ENCODE measurements around the gene TPP2. TPM values are rescaled to one million over a fixed set of nuclear protein-coding genes. Genes with fewer than 3 reads are reported as not detected.

Gene TPP2
- total RNA-seq, 1 experiment from 2014 or later = 35.1 TPM

- H3K36me3 ChIP-seq (ENCODE audit: low read depth) = no peaks in the 10 kb centered on the region
- H3K79me2 ChIP-seq (ENCODE audit: low read depth) = no peaks in the 10 kb centered on the region
- no peak overlapping the region for H3K4me2 ChIP-seq
- no peaks in the 10 kb centered on the region for H3F3A ChIP-seq (ENCODE audit: insufficient read depth, low read depth)
- intact Hi-C loops (cut with micrococcal nuclease; ENCODE audit: unreplicated experiment) = no loop called here
- no peak overlapping the region for H3K4me3 ChIP-seq
- H3K9me3 ChIP-seq (ENCODE audit: insufficient read depth, low read depth) = peaks cover 3% of the 10 kb centered on the region; the same call in 1 of the 2 replicates
- POLR2A ChIA-PET (ENCODE audit: unreplicated experiment) = no interaction called here
- no peak overlapping the region for H3K27ac ChIP-seq
- DNase-seq = no peak
- BruUV-seq (replicated peaks) = no TSS peak
- H3K27me3 ChIP-seq (ENCODE audit: insufficient read depth, low read depth) = peaks cover 87% of the 10 kb centered on the region
- H2AFZ ChIP-seq = no peak overlapping the region
- H3K4me1 ChIP-seq (replicated peaks; ENCODE audit: insufficient read depth) = no peaks in the 10 kb centered on the region
- peaks cover 6% of the 10 kb centered on the region; the same call in 1 of the 2 replicates for H3K9me2 ChIP-seq (ENCODE audit: insufficient read depth)
- CTCF ChIA-PET = no interaction called here
- no peaks in the 10 kb centered on the region for H4K20me1 ChIP-seq (ENCODE audit: insufficient read depth)
- no peak for TF ChIP-seq EZH2 (IDR thresholded peaks at IDR 0.05; ENCODE audit: low read depth)
- no peak for TF ChIP-seq CTCF (conservative IDR thresholded peaks at IDR 0.05)
These were observed 30.3 kb upstream of the TPP2 start for GRCh38 chr13:102566513-102566912.

- no peak overlapping the region for H2AFZ ChIP-seq
- H3K27ac ChIP-seq = no peak overlapping the region
- H3K9me3 ChIP-seq (ENCODE audit: insufficient read depth, low read depth) = peaks cover 3% of the 10 kb centered on the region; the same call in 1 of the 2 replicates
- no TSS peak for BruUV-seq (replicated peaks)
- intact Hi-C loops (cut with micrococcal nuclease; ENCODE audit: unreplicated experiment) = no loop called here
- peaks cover 94% of the 10 kb centered on the region for H3K27me3 ChIP-seq (ENCODE audit: insufficient read depth, low read depth)
- no peak overlapping the region for H3K4me3 ChIP-seq
- TF ChIP-seq EZH2 (IDR thresholded peaks at IDR 0.05; ENCODE audit: low read depth) (no peak), CTCF (conservative IDR thresholded peaks at IDR 0.05) (no peak)
- CTCF ChIA-PET = no interaction called here
- no peaks in the 10 kb centered on the region for H3K4me1 ChIP-seq (replicated peaks; ENCODE audit: insufficient read depth)
- POLR2A ChIA-PET (ENCODE audit: unreplicated experiment) = no interaction called here
- peaks cover 3% of the 10 kb centered on the region; the same call in 1 of the 2 replicates for H3K9me2 ChIP-seq (ENCODE audit: insufficient read depth)
- no peak for DNase-seq
- no peaks in the 10 kb centered on the region for H3F3A ChIP-seq (ENCODE audit: insufficient read depth, low read depth)
- H3K79me2 ChIP-seq (ENCODE audit: low read depth) = no peaks in the 10 kb centered on the region
- no peak overlapping the region for H3K4me2 ChIP-seq
- H3K36me3 ChIP-seq (ENCODE audit: low read depth) = no peaks in the 10 kb centered on the region
- H4K20me1 ChIP-seq (ENCODE audit: insufficient read depth) = no peaks in the 10 kb centered on the region
These were observed 28.9 kb upstream of the TPP2 start for GRCh38 chr13:102567857-102568256.

- ChIA-PET CTCF (no interaction called here), POLR2A (ENCODE audit: unreplicated experiment) (no interaction called here)
- H3K4me3 ChIP-seq = no peak overlapping the region
- H3K36me3 ChIP-seq (ENCODE audit: low read depth) = no peaks in the 10 kb centered on the region
- no peak overlapping the region for H3K4me2 ChIP-seq
- TF ChIP-seq CTCF (conservative IDR thresholded peaks at IDR 0.05) (no peak), EZH2 (IDR thresholded peaks at IDR 0.05; ENCODE audit: low read depth) (no peak)
- H2AFZ ChIP-seq = no peak overlapping the region
- H3K27me3 ChIP-seq (ENCODE audit: insufficient read depth, low read depth) = peaks cover 91% of the 10 kb centered on the region
- no TSS peak for BruUV-seq (replicated peaks)
- H4K20me1 ChIP-seq (ENCODE audit: insufficient read depth) = no peaks in the 10 kb centered on the region
- H3K9me2 ChIP-seq (ENCODE audit: insufficient read depth) = no peaks in the 10 kb centered on the region
- no peaks in the 10 kb centered on the region for H3K4me1 ChIP-seq (replicated peaks; ENCODE audit: insufficient read depth)
- H3K27ac ChIP-seq = no peak overlapping the region
- no peaks in the 10 kb centered on the region for H3K79me2 ChIP-seq (ENCODE audit: low read depth)
- DNase-seq = no peak
- H3F3A ChIP-seq (ENCODE audit: insufficient read depth, low read depth) = no peaks in the 10 kb centered on the region
- H3K9me3 ChIP-seq (ENCODE audit: insufficient read depth, low read depth) = peaks cover 3% of the 10 kb centered on the region; the same call in 1 of the 2 replicates
- intact Hi-C loops (cut with micrococcal nuclease; ENCODE audit: unreplicated experiment) = no loop called here
These were observed 27.3 kb upstream of the TPP2 start for GRCh38 chr13:102569488-102569887.
